Measurements from ENCODE around the gene MACROH2A2.

MACROH2A2 gene

DNA sequence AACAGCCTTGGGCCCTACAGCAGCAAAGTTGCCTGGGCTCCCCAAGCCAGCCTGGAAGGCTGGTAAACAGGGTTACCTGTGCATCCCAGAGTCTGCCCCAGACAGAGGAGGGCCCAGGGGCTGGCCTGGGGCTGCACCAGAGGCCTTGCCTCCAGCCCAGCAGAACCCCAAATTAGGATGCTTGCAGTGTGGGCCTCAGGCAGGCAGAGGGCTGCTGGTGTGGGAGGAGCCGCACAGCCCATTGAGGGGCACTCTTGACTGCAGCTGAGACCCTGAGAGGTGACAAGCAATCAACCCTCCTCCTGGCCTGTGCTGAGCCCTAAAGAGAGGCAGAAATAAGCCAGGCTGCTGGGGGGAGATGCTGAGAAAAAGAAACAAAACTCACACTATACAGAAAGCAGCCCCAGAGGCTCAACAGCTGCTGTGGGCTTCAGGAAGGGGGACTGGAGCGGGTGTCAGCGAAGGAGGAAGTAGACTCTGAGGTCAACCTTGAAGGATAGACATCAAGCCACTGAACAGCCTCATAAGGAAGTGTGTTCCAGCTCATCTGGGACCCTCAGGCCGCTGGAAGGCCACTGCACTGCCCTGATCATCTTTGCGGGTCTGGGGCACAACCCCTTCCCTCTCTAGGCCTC is 73.4 kb downstream of the MACROH2A2 start:
- no peak overlapping the region for H3K4me3 ChIP-seq (ENCODE audit: low read depth, low read length)
- ChIA-PET CTCF (interaction anchor here (1.0 to 9.8 kb wide), 4 partner anchors 9 to 168 kb away, joined by 3 to 110 read pairs (median 4); partner anchors contain the start of gene TYSND1), POLR2A (no interaction called here)
- TF ChIP-seq, protein P1, sequence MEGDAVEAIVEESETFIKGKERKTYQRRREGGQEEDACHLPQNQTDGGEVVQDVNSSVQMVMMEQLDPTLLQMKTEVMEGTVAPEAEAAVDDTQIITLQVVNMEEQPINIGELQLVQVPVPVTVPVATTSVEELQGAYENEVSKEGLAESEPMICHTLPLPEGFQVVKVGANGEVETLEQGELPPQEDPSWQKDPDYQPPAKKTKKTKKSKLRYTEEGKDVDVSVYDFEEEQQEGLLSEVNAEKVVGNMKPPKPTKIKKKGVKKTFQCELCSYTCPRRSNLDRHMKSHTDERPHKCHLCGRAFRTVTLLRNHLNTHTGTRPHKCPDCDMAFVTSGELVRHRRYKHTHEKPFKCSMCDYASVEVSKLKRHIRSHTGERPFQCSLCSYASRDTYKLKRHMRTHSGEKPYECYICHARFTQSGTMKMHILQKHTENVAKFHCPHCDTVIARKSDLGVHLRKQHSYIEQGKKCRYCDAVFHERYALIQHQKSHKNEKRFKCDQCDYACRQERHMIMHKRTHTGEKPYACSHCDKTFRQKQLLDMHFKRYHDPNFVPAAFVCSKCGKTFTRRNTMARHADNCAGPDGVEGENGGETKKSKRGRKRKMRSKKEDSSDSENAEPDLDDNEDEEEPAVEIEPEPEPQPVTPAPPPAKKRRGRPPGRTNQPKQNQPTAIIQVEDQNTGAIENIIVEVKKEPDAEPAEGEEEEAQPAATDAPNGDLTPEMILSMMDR (IDR thresholded peaks at IDR 0.05; ENCODE audit: insufficient read depth, low read length, missing control alignments), result no peak
- no peak for DNase-seq (ENCODE audit: low read depth, low spot score)

DNA sequence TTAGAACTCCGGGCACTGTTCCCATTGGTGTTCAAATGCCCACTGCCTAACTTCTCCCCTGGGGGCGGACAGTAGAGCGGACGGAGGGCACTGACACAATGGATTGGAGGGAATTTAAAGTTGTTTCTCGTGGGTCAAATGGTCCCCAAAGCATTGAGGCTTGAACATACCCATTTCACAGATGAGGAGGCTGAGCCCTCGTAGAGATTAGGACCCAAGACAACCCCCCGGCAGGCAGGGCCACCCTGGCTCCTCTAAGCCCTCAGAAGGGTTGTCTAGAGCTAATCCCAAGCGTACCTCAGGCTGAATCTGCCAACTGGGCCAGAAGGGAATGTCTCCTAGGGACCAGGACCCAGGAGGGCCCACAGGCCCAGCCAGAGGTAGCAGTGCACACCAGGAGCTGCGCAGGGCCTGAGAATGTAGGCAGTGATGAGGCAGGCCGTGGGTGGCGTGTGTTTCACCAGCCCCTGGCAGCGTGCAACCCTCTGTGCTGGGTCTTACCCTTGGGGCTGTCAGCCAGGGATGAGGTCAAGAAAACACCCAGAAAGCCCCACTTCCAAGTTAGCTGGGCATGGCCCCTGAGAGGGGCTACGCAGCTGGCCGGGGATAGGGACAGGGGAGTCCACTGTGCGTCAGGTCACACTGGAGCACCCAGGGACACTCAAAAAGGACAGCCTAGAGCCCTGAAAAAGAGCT is 74.2 kb downstream of the MACROH2A2 start:
- CTCF ChIA-PET, result interaction anchor here (0.7 to 9.8 kb wide), 4 partner anchors 10 to 169 kb away, joined by 3 to 110 read pairs (median 4); no protein-coding TSS in a partner anchor
- TF ChIP-seq, protein P1 (IDR thresholded peaks at IDR 0.05; ENCODE audit: insufficient read depth, low read length, missing control alignments), result no peak
- H3K4me3 ChIP-seq (ENCODE audit: low read depth, low read length), result no peak overlapping the region
- POLR2A ChIA-PET, result no interaction called here
- DNase-seq (ENCODE audit: low read depth, low spot score), result no peak

DNA sequence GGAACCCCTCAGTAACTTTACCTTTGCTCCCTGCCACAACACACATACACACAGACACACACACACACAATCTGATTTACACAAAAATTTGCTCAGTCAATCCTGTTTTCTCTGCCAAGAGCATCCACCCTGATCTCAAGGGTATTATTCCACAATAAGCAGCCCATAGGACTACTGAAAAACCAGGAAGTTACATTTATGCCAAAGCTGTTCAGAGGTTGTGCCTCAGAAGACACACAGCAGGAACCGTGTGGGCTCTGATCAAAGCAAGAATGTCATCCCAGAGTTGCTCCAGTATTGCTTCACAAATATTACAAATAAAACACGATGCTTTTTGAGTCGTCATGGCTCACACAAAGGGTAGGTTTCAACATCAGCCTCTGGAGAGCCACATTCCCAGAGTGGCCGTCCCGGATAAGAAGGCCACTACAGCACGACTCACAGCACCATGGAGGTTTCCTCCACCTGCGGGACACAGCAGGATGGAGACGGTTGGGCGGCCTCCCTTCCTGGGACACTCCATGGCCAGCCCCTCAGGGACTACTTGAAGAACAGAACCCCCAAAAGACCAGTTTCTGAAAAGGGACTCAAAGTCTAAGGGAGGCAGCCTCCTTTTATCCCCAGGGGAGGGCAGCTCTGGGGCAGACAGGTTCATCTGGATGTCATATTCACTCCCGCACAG is 78.4 kb downstream of the MACROH2A2 start:
- H3K4me3 ChIP-seq (ENCODE audit: low read depth, low read length), result no peak overlapping the region
- no peak for DNase-seq (ENCODE audit: low read depth, low spot score)
- POLR2A ChIA-PET, result no interaction called here
- TF ChIP-seq, protein P1 (IDR thresholded peaks at IDR 0.05; ENCODE audit: insufficient read depth, low read length, missing control alignments), result no peak
- CTCF ChIA-PET, result interaction anchor here (1.0 to 9.8 kb wide), 4 partner anchors 8 to 15 kb away, joined by 3 to 110 read pairs (median 8); partner anchors contain the start of gene TYSND1

DNA sequence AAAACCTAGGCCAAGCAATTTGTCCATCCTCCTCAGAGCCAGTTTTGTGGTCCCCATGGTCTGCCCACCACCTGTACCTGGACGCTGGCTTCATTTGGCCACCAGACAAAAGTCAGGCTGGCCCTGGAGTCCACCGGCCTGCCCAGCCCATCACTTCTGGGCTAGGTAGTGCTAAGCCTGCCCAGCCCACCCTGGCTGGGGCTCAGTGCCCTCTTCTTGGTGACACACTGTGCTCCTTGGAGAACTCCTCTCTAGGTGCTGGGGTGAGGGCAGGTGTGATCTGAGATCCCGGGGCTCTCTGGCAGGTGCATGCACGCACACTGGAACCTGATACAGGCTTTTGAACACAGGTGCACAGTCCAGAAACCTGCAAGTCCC is 78.9 kb downstream of the MACROH2A2 start:
- ChIA-PET CTCF (interaction anchor here (2.5 to 9.8 kb wide), 2 partner anchors 14 to 15 kb away, joined by 10 to 110 read pairs; partner anchors contain the start of gene TYSND1), POLR2A (no interaction called here)
- DNase-seq (ENCODE audit: low read depth, low spot score), result no peak
- TF ChIP-seq, protein P1 (IDR thresholded peaks at IDR 0.05; ENCODE audit: insufficient read depth, low read length, missing control alignments), result no peak
- H3K4me3 ChIP-seq (ENCODE audit: low read depth, low read length), result peak overlapping the region; percentile 61; the same call in 1 of the 2 replicates

DNA sequence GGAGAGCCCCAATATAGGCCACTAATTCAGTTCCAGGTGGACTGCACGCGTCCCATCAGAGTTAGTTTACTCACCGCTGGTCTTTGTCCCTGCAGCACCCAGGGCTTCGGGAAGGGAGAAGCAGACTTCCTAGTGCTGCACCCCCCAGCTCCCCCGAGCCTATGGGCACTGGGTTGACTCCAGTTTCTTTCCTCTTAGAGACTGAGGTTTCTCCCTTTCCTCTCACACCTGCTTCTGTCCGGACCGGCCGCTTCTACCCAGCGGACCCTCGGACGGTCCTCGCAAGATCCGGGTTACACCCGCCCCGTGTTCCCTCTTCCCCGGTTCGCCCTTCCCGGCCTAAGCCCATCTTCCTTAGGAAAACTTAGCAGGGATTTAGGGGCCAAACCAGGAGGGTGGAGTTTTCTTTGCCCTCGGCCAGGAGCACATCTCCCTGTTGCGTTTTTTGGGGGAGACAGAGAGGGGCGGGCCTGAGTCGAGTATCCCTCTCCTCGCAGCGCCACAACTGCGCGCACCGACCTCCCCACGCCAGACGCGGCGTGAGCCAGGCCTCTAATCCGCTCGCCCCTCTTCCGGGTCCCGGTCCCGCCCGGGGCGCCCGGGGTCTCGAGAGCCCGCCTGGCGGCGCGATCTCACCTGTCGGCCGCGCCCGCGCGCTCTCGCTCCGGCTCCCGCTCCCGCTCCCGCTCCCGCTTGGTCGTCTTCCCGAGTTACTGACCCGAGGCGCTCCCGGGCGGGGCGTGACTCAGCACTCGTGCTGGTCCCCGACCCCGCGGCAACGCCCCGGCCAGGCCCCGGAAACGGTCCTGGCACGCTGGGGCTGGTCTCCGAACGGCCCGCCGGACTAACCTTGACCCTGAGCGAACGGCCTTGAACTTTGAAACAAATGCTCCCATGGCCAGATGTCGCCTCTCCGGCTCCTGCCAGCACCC is 79.7 kb downstream of the MACROH2A2 start, which contains the start of gene AIFM2:
Gene AIFM2, minus strand, starts transcription at position 728 of the 932 bp plus-strand sequence. CDS start 8,741 bp downstream, outside the sequence.
- no peak for DNase-seq (ENCODE audit: low read depth, low spot score)
- H3K4me3 ChIP-seq (ENCODE audit: low read depth, low read length), result peak within 1 kb of the TSS; percentile 61
- TF ChIP-seq, protein P1 (IDR thresholded peaks at IDR 0.05; ENCODE audit: insufficient read depth, low read length, missing control alignments), result no peak
- ChIA-PET POLR2A (no interaction called here), CTCF (interaction anchor here (0.9 to 9.8 kb wide), 2 partner anchors 14 to 15 kb away, joined by 3 to 110 read pairs; no protein-coding TSS in a partner anchor)

Data from AG04449 (cell line).